HG03439 (cell line): Measurements from ENCODE around the gene CFAP54.
"Not testable (repeated sequence)": the region's sequence is repeated elsewhere in the genome, so short reads cannot be mapped to it uniquely, and the experiment has no call there.

ENCODE experiments used
- ATAC-seq: cut with Tn5 transposase; IDR thresholded peaks from one replicate; pipeline ENCODE4 v1.9.1; 2021; ENCODE audit warnings: mild to moderate bottlenecking, moderate library complexity; ENCODE audit not compliant: unreplicated experiment

CFAP54 gene

GRCh38 chr12:96606134-96606533 lies 116.8 kb downstream of the CFAP54 start:
- ATAC-seq = no peak

DNA sequence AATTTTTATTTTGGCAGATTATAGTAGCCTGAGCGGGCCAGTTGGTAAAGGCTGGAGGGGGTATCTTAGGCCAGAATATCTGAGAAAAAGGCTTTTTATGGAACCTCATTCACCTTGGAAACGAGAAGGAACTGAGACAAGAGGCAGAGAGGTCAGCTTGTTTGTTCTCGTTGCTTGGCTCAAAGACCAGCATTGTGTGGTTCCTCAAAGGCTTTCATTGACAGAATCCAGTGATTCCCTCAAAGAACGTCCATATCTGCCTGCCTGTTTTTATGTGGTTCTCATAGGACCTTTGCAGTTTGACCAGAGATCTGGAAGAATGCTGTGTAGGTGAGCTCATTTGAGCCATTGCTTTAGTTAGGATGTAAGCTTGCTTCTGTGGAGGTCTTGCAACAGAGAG lies 117.3 kb downstream of the CFAP54 start:
- no peak for ATAC-seq

- no peak for ATAC-seq
These were observed 127.8 kb downstream of the CFAP54 start for GRCh38 chr12:96617178-96617577.

DNA sequence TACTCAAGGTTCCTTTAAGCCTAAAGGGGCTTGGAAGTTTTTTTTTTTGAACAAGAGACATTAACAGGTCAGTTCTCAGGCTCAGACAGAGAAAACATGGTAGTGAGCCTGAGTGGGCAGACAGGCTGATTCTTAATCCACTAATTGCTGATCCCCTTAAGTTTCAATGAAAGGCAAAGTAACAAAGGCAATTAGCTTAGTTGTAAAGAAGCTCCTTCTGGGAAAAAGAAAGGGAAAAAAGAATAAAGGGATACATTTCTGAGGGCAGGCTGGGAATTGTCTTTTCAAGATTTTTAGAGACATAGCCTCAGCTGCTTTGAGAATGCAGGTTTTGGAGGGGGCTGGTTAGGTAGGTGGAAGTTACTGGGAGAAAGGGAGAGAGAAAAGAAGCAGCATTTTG lies 133.8 kb downstream of the CFAP54 start:
- no peak for ATAC-seq

- no peak for ATAC-seq
These were observed 134.4 kb downstream of the CFAP54 start for GRCh38 chr12:96623656-96624217.

- ATAC-seq = no peak
These were observed 146.5 kb downstream of the CFAP54 start for GRCh38 chr12:96635844-96636243.

DNA sequence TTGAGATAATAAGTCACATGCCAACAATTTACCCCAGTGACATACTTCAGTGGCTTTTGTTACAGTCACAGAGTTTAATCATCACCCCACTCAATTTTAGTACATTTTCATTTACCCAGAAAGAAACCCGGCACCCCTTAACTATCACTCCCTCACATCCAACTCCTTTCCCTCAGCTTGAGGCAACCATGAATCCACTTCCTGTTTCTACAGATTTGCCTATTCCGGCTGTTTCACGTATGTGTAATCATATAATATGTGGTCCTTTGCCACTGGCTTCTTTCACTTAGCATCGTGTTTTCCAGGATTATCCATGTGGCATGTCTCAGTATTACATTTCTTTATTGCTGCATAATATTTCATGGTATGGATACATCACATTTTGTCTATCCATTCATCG lies 147.5 kb downstream of the CFAP54 start:
- no peak for ATAC-seq

- no peak for ATAC-seq
These were observed 159.5 kb downstream of the CFAP54 start for GRCh38 chr12:96648923-96649322.

GRCh38 chr12:96652870-96653269 lies 163.5 kb downstream of the CFAP54 start:
- no peak for ATAC-seq

DNA sequence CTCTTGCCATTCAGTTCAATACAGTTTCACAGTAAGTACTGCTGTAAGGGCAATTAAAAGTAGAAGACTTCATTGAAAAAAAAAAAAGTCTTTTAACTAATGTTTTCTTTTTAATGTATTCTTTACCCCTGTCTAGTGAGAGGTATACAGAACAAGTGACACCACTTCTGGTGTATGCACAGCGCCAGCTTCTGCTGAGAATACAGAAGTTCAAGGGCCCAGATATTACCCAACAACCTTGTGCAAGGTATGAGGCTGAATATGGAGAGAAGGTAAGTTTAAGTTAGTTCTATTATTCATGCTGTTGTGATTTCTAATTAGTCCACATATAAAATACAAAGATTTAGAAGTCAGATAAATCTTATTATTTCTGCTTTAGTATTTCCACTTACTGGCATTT lies 168.7 kb downstream of the CFAP54 start:
- ATAC-seq = no peak

DNA sequence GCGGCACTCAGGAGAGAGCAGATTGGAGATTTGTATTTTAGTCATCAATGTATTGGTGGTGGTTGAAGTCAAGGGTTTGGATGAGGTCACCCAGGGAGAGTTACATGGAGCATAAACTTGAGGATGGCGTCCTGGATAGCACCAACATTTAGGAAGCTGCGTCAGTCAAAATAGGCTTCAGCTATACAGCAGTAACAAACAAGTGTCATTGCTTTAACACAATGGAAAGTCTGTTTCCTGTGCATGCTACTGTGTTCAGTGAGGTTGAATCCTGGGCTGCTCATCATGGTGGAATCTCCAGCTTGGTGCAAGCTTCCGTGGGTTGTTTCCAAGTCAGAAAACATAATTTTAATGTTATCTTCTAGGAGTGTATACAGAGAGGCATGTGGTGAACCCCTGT lies 180.4 kb downstream of the CFAP54 start:
- no peak for ATAC-seq

- no peak for ATAC-seq
These were observed 181.0 kb downstream of the CFAP54 start for GRCh38 chr12:96670334-96670899.

GRCh38 chr12:96675519-96675918 lies 186.1 kb downstream of the CFAP54 start:
- not testable (repeated sequence) for ATAC-seq

DNA sequence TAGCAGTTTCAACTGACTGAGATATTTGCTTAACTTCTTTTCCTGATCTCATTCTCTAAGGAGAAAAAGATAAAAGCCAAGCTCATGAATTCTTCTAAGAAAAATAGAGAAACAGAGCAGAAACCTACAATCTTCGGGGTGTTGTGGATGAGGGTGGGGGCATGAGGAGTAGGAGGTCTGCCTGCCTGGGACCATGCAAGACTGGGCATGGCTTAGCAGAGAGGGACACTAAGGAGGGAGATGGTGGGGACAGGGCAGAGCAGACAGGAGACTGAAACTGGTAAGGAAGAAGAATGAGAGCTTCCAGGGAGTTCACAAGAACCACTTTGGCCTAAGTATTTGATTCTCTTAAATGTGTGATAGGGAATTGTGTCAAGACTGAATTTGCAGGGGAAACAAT lies 188.0 kb downstream of the CFAP54 start:
- ATAC-seq = no peak

DNA sequence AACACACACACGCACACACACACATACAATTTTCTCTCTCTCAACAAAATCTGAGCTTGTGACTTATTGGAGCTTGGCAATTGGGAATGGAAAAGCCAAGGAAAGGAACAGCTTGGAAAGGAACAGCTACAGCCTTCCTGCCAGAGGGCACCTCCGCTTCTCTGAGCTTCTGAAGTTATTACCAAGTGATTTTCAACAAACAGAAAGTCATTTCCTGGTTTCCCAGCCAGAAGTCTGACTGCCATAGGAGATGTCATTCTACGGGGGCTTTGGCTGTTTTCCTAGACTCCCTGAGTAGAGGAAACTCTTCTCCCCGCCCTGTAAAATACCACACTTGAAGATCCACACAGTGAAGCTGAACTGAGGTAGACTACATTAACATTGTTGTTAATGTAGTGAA lies 198.3 kb downstream of the CFAP54 start:
- no peak for ATAC-seq

DNA sequence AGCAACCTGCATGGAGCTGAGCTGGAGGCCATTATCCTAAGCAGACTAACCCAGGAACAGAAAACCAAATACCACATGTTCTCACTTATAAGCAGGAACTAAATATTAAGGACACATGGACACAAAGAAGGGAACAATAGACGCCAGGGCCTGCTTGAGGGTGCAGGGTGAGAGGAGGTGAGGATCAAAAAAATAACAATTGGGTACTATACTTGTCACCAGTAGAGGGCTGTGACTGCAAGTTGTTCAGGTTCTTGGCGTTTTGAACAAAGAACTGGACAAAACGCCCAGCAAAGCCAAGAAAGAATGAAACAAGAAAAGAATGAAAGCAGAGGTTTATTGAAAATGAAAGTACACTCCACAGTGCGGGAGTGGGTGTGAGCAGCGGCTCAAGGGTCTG lies 209.1 kb downstream of the CFAP54 start:
- peak; percentile 41 for ATAC-seq

- ATAC-seq = peak; percentile 70
These were observed 209.6 kb downstream of the CFAP54 start for GRCh38 chr12:96698965-96699364.

DNA sequence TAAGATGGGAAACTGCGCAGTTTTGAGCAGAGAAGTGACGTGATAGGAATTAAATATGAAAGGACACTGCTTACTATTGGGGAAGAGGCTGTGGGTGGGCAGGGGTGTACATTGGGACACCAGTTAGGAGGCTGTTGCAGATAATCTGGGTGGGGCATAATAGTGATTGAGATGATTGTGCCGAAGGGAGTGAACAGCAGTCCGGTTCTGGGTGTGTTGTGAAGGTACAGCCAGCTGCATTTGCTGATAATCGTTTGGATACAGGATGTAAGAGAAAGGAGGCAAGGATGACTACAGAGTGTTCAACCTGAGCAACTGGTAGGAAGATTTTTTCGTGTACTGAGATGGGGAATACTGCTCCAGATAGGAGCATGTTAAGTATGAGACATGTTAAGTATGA lies 212.5 kb downstream of the CFAP54 start:
- no peak for ATAC-seq

DNA sequence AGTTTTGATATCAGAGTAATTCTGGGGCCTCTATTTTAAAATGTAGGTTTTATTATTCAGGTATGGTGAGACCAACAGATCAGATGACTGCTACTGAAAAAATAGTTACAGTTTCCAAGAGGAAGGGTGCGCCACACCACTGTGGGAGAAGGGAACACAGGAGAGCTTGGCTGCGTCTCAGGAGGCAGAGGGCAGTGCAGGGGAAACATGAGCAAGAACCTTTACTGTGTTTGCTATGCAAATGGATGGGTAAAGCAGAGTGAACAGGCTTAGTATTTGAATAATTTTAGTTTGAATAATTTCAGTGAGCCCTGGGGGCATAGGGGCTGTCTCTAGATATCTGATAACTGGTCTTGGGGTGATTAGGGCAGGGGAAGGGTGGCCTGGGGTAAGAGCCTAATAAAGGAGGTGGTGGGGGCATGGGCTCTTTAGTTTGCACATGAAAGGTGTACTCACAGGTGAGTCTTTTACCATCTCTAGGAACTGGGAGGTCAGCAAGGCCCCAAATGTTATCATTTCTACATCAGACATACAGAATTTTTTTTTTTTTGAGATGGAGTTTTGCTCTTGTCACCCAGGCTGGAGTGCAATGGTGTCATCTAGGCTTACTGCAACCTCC lies 220.9 kb downstream of the CFAP54 start:
- no peak for ATAC-seq

DNA sequence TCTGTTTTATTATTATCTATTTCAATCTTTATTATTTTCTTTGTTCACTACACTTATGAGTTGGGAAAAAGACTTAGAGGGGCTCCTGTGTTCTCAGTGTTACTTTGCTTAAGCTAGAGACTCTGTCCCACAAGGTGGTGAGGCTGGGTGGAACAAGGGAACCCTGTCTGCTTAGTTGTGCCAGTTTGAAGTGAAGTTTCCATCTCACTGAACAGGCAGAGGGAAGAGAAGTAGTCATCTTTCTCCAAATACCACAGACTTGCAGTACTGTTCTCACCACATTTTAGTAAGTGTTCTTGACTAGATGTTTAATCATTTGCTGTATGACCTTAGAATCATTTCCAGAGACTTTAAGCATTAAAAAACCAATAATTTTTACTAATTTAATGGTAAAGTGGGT lies 222.0 kb downstream of the CFAP54 start:
- ATAC-seq = no peak

DNA sequence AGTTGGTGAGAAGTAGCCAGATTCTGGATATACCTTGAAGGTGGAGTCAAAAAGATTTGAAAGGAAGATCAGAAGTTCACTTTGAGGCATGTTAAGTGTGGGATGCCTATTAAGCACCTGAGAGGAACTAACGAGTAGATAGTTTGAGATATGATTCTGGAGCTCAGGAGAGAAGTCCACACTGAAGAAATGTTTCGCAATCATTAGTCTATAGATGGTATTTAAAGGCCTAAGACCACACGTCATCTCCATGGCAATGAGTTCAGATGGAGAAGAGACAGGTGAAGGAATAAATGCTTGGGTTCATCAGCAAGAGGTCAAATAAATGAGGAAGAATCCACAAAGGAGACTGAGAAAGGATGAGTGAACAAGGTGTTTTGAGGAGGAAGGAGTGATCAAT lies 224.8 kb downstream of the CFAP54 start:
- no peak for ATAC-seq

DNA sequence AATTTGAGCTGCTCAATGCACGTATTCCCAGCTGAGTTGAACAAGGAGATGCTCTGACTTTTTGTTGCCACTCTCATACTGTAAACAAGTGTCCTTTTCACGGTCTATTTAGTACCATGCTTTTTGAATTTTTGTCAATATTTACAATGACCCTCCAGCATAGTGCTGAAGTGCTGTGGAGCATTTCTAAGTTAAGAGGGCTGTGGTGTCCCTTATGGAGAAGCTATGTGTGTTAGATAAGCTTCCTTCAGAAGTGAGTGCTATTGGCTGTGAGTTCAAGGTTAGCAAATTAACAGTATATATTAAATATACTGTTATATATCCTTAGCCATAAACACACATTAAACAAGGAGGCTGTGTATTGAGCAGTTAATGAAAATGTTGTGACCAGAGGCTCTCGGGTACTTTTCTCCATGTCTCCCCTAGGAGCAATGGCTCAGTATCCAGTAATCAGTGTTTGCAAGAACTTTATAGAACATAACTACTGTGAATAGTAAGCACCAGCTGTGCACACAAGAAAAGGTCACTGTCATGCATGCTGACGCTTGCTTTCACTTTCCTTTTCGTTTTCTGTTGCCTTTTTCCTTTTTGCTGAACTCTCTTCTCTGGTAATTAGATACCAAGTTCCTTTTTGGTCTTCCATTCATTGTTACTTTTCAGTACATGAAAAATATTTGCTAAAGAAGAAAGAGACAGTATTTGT lies 230.4 kb downstream of the CFAP54 start:
- peak; percentile 89 for ATAC-seq
